NB4 (cell line): Measurements from ENCODE around the gene PDHA2.

ENCODE experiments used
- CTCF ChIP-seq: IDR thresholded peaks from one replicate; pipeline ENCODE4 v1.5.1; 2012; ENCODE audit warnings: low read depth, low read length
- MAX ChIP-seq: IDR thresholded peaks from 2 replicates; pipeline ENCODE4 v1.6.1; 2011; ENCODE audit warnings: low read depth, low read length
- MYC ChIP-seq: IDR thresholded peaks from 2 replicates; pipeline ENCODE4 v1.6.1; 2011; ENCODE audit warnings: low read depth, low read length
- POLR2A ChIP-seq: IDR thresholded peaks from 2 replicates; pipeline ENCODE4 v1.6.1; 2011; ENCODE audit warnings: mild to moderate bottlenecking; ENCODE audit not compliant: insufficient read length; ENCODE audit errors: extremely low read depth

GRCh38 chr4:95857761-95858160 is 17.9 kb downstream of the PDHA2 start:
- TF ChIP-seq POLR2A: no peak
- no peak for TF ChIP-seq CTCF
- no peak for TF ChIP-seq MAX
- TF ChIP-seq MYC: no peak
